Esophagus (tissue), 2 donors: ENCODE data around the gene WDFY4. TPM values are rescaled to one million over a fixed set of nuclear protein-coding genes. Genes with fewer than 3 reads are reported as not detected.
A peak's percentile ranks its signal among the peaks of the same experiment; 100 is the strongest.

Experiments
- H3K27ac ChIP-seq, 2 donors: one replicate each; pipeline ENCODE4 v1.5.1; 2013; ENCODE audit warnings: low read depth in 2 of 2, mild to moderate bottlenecking in 2 of 2, inconsistent platforms in 1 of 2, low read length in 1 of 2, moderate library complexity in 1 of 2
- H3K27me3 ChIP-seq, 2 donors: one replicate each; pipeline ENCODE4 v1.6.1; 2013; ENCODE audit warnings: low read length in 2 of 2, control low read depth in 1 of 2, mild to moderate bottlenecking in 1 of 2; ENCODE audit not compliant: insufficient read depth in 2 of 2, control insufficient read depth in 1 of 2
- H3K36me3 ChIP-seq, 2 donors: one replicate each; pipeline ENCODE4 v1.6.1; 2013; ENCODE audit warnings: low read length in 1 of 2; ENCODE audit not compliant: control insufficient read depth in 2 of 2, insufficient read depth in 2 of 2
- H3K4me1 ChIP-seq, 2 donors: one replicate each; pipeline ENCODE4 v1.6.1; 2013; ENCODE audit warnings: low read length in 1 of 2; ENCODE audit not compliant: control insufficient read depth in 2 of 2, insufficient read depth in 2 of 2
- H3K4me3 ChIP-seq, 2 donors: one replicate each; pipeline ENCODE4 v1.5.1; 2013; ENCODE audit warnings: low read length in 2 of 2, mild to moderate bottlenecking in 2 of 2, low read depth in 1 of 2, moderate library complexity in 1 of 2
- H3K9me3 ChIP-seq, 2 donors: one replicate each; pipeline ENCODE4 v1.6.1; 2013; ENCODE audit warnings: mild to moderate bottlenecking in 2 of 2, low read depth in 1 of 2, low read length in 1 of 2, moderate library complexity in 1 of 2; ENCODE audit not compliant: control insufficient read depth in 2 of 2, insufficient read depth in 1 of 2
- WGBS, 2 donors: extraction: QIAGEN DNeasy Blood & Tissue Kit; methylation state at CpG; one replicate each; pipeline ENCODE4 v1.1.7; 2013; 5-methylcytosine and 5-hydroxymethylcytosine counted together
- polyA plus RNA-seq, 2 donors: library from polyadenylated mRNA; stranded (reverse); fragments of 200-250 nt; gene quantifications; one replicate each; pipeline ENCODE4 v1.2.3, GENCODE V29; 2013
- donor health status: healthy with polysubstance abuse.
- donor health status: Bipolar disorder and iron deficiency.

The WDFY4 gene
- polyA plus RNA-seq, 2 donors, result 0.43 to 0.79 TPM

- Histone ChIP-seq H3K27ac (peak overlapping the region in 1 of 2 donors; percentile 85), H3K36me3 (no peaks in the 10 kb centered on the region), H3K9me3 (no peaks in the 10 kb centered on the region), H3K4me1 (peaks cover 2% of the 10 kb centered on the region in 2 donors), H3K27me3 (no peaks in the 10 kb centered on the region), H3K4me3 (no peak overlapping the region)
These were observed 116.3 kb downstream of the WDFY4 start for GRCh38 chr10:48801001-48801421.

GRCh38 chr10:48802611-48803071, 118.0 kb downstream of the WDFY4 start:
- Histone ChIP-seq H3K27me3 (no peaks in the 10 kb centered on the region), H3K4me3 (no peak overlapping the region), H3K4me1 (peaks cover 2% of the 10 kb centered on the region in 2 donors), H3K9me3 (no peaks in the 10 kb centered on the region), H3K27ac (no peak overlapping the region), H3K36me3 (no peaks in the 10 kb centered on the region)
- 58 to 80% methylated on average over 2 of the region's 2 CpGs for WGBS, 2 donors

GRCh38 chr10:48803801-48804584, 119.3 kb downstream of the WDFY4 start:
- no peaks in the 10 kb centered on the region for H3K9me3 ChIP-seq
- peaks cover 2% of the 10 kb centered on the region in 2 donors for H3K4me1 ChIP-seq
- H3K27me3 ChIP-seq, result no peaks in the 10 kb centered on the region
- no peak overlapping the region for H3K4me3 ChIP-seq
- no peaks in the 10 kb centered on the region for H3K36me3 ChIP-seq
- 74 to 82% methylated on average over 4 of the region's 4 CpGs for WGBS, 2 donors
- H3K27ac ChIP-seq, result no peak overlapping the region

- Histone ChIP-seq H3K27ac (no peak overlapping the region), H3K9me3 (peaks cover 0 to 2% of the 10 kb centered on the region in 2 donors), H3K4me1 (peaks cover 2% of the 10 kb centered on the region in 2 donors), H3K36me3 (no peaks in the 10 kb centered on the region), H3K27me3 (no peaks in the 10 kb centered on the region), H3K4me3 (no peak overlapping the region)
- WGBS, 2 donors, result 21 to 24% methylated on average over 7 of the region's 7 CpGs
These were observed 120.1 kb downstream of the WDFY4 start for GRCh38 chr10:48804740-48805182.

- Histone ChIP-seq H3K27ac (no peak overlapping the region), H3K4me3 (no peak overlapping the region), H3K27me3 (no peaks in the 10 kb centered on the region), H3K9me3 (peaks cover 0 to 2% of the 10 kb centered on the region in 2 donors), H3K36me3 (no peaks in the 10 kb centered on the region), H3K4me1 (peaks cover 2% of the 10 kb centered on the region in 2 donors)
- 50 to 62% methylated on average over 1 of the region's 1 CpG for WGBS, 2 donors
These were observed 120.7 kb downstream of the WDFY4 start for GRCh38 chr10:48805411-48805810.

GRCh38 chr10:48805848-48806247, 121.2 kb downstream of the WDFY4 start:
- 49 to 59% methylated on average over 12 of the region's 12 CpGs for WGBS, 2 donors
- Histone ChIP-seq H3K4me1 (peaks cover 2% of the 10 kb centered on the region in 2 donors), H3K4me3 (no peak overlapping the region), H3K9me3 (peaks cover 0 to 2% of the 10 kb centered on the region in 2 donors), H3K27ac (no peak overlapping the region), H3K36me3 (no peaks in the 10 kb centered on the region), H3K27me3 (no peaks in the 10 kb centered on the region)

GRCh38 chr10:48806342-48806741, 121.7 kb downstream of the WDFY4 start:
- Histone ChIP-seq H3K36me3 (no peaks in the 10 kb centered on the region), H3K9me3 (peaks cover 0 to 2% of the 10 kb centered on the region in 2 donors), H3K4me1 (peaks cover 2% of the 10 kb centered on the region in 2 donors), H3K27ac (no peak overlapping the region), H3K27me3 (no peaks in the 10 kb centered on the region), H3K4me3 (no peak overlapping the region)
- 65 to 66% methylated on average over 4 of the region's 4 CpGs for WGBS, 2 donors

GRCh38 chr10:48807791-48808470, 123.3 kb downstream of the WDFY4 start:
- peaks cover 0 to 2% of the 10 kb centered on the region in 2 donors for H3K4me1 ChIP-seq
- H3K27me3 ChIP-seq, result no peaks in the 10 kb centered on the region
- no peak overlapping the region for H3K4me3 ChIP-seq
- peaks cover 0 to 2% of the 10 kb centered on the region in 2 donors for H3K9me3 ChIP-seq
- H3K27ac ChIP-seq, result no peak overlapping the region
- 29 to 66% methylated on average over 2 of the region's 2 CpGs for WGBS, 2 donors
- no peaks in the 10 kb centered on the region for H3K36me3 ChIP-seq

- Histone ChIP-seq H3K36me3 (no peaks in the 10 kb centered on the region), H3K4me3 (no peak overlapping the region), H3K9me3 (peaks cover 2% of the 10 kb centered on the region in 2 donors), H3K27me3 (no peaks in the 10 kb centered on the region), H3K4me1 (peaks cover 0 to 2% of the 10 kb centered on the region in 2 donors), H3K27ac (no peak overlapping the region)
- 87 to 91% methylated on average over 2 of the region's 2 CpGs for WGBS, 2 donors
These were observed 124.6 kb downstream of the WDFY4 start for GRCh38 chr10:48809261-48809660.
